HEK293T (cell line): ENCODE results near the gene CCNYL1.

ENCODE experiments used
- ARNT ChIP-seq: fragments of 450-650 bp; IDR thresholded peaks from 2 replicates; pipeline ENCODE4 v1.6.1; 2017; ENCODE audit warnings: mild to moderate bottlenecking
- FOXM1 ChIP-seq: fragments of 450-650 bp; IDR thresholded peaks from 2 replicates; pipeline ENCODE4 v1.6.1; 2017; ENCODE audit warnings: mild to moderate bottlenecking, borderline replicate concordance
- NFRKB ChIP-seq: fragments of 450-650 bp; IDR thresholded peaks from 2 replicates; pipeline ENCODE4 v1.6.1; 2016; ENCODE audit warnings: mild to moderate bottlenecking, moderate library complexity

GRCh38 chr2:207762146-207762545 is 50.7 kb downstream of the CCNYL1 start:
- TF ChIP-seq FOXM1 (no peak), NFRKB (no peak), ARNT (no peak)
